GM18519 (cell line): ENCODE data around the gene WNT2B.

Source experiments
- ATAC-seq: cut with Tn5 transposase; IDR thresholded peaks from one replicate; pipeline ENCODE4 v1.9.1; 2021; ENCODE audit warnings: mild to moderate bottlenecking, moderate library complexity; ENCODE audit not compliant: unreplicated experiment, low FRiP score

Gene WNT2B

DNA sequence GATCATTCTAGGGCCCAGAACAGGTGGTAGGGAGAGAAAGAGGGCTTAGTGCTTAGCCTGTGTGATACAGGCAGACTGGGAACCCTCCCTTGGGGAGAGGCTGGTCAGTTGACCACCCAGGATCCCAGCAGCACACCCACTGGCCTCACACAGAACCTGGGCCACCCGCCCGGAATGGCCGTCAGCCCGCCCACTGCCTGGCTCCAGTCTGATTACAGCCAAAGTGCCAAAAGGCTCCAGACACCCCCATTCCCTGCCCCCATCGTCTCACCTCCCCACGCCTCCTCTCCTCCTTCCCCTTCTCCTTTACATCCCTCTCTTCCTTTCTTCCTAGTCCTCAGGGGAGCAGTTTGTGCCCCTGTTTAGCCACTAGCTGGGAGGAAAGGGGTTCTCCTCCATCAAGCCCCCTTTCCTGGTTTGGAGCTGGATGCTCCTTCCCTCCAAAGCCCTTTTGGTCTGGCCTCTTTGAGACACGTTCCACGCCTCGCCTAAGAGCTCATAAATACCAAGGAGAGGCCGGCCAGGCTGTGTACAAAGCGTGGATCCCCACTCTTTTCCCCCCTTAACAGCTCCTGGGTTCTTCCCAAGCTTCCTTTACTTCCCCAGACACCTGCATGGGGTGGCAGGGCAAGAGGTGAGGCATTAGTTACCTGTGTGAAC lies 4.6 kb upstream of the WNT2B start:
- ATAC-seq, result no peak

- ATAC-seq, result no peak
Observed at GRCh38 chr1:112504661-112505399, 3.9 kb upstream of the WNT2B start.

GRCh38 chr1:112505400-112505785 lies 3.4 kb upstream of the WNT2B start:
- ATAC-seq, result no peak

DNA sequence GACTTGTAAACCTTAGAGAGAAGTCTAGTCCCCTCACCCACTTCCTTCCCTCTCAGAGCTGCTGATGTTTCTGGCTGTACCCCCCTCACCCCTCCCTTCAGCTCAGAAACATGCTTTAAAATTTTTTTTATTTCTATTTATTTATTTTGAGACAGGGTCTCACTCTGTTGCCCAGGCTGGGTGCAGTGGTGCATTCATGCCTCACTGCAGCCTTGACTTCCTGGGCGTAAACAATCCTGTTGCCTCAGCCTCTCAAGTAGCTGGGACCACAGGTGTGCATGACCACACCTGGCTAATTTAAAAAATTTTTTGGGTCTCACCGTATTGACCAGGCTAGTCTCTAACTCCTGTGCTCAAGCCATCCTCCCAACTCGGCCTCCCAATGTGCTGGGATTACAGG lies 2.9 kb upstream of the WNT2B start:
- no peak for ATAC-seq

GRCh38 chr1:112506306-112506705 lies 2.5 kb upstream of the WNT2B start:
- no peak for ATAC-seq

DNA sequence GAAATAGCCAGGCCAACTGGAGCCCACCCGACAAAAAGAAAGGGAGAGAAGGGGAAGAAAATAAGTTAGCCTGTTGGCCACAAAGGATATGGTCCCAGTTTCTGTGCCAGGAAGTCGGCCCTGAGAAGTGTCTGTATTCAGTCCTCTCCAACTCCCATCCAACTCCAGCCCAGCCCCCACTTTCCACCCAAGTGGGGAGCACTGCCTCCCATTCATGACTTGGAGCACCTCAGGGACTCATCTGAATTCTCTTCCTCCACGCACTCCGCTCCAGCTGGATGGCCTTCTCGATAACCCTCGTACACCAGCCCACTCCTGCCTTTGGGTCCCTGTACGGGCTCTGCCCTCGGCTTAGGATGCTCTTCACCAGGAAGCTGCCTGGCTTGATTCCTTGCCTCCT lies 2.0 kb upstream of the WNT2B start:
- no peak for ATAC-seq

DNA sequence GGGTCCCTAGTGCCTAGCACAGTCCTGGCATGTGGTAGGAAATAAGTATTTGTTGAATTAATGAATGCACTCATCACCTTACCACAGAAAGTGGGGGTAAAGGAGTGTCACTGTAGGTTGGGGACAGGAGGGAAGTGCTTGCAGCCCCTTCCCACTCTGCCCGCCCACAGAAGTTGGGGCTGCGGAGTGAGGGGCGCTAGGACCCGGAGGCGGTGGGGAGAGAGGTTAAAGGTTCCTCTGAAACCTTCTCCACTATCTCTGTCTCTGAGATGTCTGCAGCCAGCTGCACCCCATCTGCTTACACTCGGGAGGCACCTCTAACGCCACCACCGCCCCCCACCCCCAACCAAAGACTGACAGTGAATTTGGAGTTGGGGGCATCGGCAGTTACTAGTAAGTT lies 1.4 kb upstream of the WNT2B start:
- ATAC-seq, result no peak

GRCh38 chr1:112507921-112508277 lies 866 bp upstream of the WNT2B start:
- no peak for ATAC-seq

DNA sequence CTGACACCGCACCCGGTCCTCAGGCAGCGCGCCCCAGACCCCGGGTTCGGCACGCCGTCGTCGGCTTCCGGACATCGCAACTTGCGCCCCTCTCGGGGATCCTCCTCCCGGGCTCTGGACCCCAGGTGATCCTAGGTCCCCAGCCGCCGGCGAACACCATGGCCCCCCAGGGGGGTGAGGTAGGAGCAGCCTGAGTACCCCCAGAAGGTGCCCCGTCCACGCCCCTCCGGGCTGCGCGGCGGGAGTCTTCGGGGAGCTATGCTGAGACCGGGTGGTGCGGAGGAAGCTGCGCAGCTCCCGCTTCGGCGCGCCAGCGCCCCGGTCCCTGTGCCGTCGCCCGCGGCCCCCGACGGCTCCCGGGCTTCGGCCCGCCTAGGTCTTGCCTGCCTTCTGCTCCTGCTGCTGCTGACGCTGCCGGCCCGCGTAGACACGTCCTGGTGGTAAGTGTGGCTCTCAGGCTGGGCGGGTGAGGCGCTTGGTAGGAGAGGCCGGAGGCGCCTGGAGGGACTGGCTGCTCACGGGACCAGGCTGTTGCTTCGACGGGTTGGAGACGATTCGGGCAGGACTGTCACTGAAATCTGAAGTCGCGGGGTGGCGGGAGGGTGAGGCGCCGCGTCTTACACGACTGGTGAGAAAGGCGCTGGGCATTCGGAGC lies 367 bp downstream of the WNT2B start:
- no peak for ATAC-seq

DNA sequence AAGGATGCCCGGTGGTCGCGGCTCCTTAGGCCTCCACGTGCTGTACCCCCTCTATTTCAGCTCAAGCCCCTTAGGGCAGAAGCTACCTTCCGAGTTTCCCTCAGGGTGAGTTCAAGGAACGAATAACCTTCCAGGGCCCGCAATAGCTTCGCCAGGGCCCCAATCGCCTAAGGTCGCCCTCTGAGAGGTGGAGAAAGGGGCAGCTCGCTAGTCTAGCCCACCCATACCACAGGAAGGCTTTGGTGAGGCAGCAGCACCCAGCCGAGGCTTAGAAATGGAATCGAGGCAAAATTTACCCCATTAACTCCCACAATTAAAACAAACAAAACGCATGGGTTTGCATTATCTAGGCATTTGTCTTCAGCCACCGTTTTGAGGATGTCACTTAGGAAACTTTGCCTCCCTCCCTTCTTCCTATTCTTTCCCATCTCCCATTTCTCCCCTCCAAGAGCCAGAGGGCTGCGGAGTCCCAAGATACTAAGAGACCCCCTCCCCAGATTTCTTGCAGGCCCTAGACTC lies 954 bp downstream of the WNT2B start:
- ATAC-seq, result no peak

DNA sequence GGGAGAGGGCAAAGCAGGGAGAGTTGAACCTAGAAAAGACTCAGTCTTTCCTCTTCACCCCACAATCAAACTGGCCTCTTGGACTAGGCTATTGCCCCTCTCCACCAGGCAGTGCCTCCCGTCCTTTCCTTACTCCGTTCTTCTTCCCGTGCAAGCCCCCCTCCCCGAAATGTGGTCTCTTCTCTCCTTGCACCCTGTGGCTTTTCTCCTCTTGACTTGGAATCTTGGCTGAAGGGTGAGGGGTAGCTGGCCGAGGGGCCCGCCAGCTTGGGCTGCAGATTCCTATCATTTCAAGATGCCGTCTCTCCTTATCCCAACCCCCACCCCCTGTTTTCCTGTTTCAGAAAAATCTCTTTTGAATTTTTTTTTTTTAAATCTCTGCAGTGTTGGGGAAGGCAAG lies 1.6 kb downstream of the WNT2B start:
- no peak for ATAC-seq

DNA sequence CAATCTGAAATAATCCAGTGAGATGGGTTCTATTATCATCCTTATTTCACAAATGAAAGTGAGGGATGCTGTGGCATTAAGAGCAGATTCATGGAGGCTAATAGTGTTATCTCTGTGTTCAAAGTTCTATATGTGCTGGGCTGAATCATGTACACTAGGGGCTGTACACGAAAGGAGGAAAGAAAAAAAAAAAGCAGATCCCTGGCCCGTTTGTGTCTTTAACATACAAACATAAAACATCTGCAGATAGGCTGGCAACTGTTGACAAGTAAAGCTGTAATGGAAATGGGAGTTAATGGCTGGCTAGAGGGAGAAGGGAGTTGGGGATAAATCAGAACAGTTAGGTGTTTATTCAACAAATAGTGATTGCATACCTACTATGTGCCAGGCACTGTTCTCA lies 3.1 kb downstream of the WNT2B start:
- ATAC-seq, result no peak

DNA sequence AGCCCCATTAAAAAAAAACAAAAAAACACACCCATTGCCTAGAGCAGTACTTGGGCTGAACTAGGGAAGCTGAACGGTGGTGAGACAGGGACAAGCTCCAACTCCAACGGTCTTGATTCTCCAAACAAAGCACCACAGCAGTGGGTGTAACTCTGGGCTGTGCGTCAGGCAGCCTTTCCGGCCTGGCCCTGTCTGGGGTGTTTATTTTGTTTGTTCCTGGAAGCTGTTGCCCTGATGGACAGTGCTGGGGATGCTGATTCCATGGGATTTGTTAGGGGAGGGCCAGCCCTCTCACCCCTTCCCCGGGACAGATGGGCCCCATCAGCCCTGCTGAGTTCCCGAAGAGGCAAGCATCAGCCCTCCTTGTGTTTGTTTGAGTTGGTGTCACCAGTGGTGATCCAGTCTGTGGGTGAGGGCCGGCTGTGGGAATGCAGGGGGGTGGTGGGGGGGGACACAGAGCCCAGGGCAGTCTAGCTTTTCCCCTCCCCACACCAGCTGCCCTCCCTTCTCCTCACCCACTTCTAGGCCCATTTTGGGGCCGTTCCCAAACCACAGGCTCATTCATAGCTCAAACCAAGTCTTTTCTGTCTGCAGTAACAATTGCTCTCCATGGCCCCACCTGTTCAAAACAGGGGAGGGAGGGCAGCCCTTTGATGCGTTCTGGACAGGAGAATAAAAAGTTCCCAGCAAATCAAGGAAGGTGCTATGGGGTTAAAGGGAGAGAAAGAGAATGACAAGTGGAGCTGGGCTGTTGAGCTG lies 4.5 kb downstream of the WNT2B start:
- no peak for ATAC-seq

GRCh38 chr1:112514901-112515300 lies 6.1 kb downstream of the WNT2B start:
- ATAC-seq, result no peak

DNA sequence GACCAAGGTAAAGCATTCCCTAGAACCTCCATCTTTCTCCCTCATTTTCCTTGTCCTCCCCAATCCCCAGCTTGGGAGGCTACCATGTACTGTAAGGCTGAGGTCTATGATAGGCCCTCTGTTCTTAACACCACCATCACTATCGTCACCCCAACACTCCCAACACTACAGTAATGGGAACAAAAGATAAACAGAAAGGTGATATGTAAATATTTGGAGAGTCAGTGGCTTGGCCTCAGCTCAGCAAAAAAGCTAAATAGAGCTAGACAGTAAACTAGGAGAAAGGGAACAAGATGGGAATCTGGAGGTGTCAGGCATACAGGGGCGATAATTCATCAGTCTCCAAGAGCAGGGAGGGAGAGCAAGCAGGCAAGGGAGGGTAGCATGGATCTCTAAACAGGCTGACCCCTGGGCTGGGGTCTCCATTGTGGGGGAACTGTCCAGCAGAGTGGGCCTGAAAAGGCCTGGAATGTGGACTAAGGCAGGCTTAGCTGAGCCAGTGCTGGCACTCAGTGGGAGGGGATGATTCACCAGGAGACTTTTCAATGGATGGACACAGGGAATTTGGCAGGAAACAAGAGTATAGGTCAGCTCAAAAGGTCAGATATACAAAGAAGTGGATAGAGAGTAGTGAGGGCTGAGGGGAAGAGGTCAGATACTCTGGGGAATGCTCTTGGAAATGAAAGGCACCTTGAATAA lies 6.7 kb downstream of the WNT2B start:
- ATAC-seq, result no peak

DNA sequence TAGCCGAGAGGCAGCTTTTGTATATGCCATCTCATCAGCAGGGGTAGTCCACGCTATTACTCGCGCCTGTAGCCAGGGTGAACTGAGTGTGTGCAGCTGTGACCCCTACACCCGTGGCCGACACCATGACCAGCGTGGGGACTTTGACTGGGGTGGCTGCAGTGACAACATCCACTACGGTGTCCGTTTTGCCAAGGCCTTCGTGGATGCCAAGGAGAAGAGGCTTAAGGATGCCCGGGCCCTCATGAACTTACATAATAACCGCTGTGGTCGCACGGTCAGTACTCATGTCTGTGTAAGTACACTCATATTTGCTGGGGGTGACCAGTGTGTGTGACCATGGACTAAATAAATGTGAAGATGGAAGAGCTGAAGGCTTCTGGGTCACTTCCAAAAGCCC lies 7.4 kb downstream of the WNT2B start:
- ATAC-seq, result no peak

- ATAC-seq, result no peak
Observed at GRCh38 chr1:112517231-112517630, 8.5 kb downstream of the WNT2B start.

DNA sequence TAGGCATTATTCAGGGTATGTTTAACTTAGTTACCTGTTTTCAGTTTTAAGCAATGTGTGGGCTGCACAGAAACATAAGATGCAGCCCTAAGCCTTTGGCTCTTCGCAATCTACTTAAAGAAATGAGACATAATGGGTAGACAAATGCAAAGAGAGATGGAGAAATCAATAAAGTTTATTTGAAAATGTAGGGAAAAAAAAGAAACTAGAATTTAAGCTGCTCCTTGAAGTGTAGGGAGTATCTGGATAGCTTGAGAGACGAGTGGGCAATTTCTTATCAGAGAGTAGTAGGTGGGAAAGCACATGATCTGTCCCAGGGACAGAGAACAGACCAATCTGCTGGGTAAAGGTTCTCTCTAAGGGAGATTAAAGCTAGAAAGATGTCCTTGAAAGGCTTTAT lies 8.9 kb downstream of the WNT2B start:
- ATAC-seq, result no peak

GRCh38 chr1:112518186-112518585 lies 9.4 kb downstream of the WNT2B start:
- no peak for ATAC-seq

DNA sequence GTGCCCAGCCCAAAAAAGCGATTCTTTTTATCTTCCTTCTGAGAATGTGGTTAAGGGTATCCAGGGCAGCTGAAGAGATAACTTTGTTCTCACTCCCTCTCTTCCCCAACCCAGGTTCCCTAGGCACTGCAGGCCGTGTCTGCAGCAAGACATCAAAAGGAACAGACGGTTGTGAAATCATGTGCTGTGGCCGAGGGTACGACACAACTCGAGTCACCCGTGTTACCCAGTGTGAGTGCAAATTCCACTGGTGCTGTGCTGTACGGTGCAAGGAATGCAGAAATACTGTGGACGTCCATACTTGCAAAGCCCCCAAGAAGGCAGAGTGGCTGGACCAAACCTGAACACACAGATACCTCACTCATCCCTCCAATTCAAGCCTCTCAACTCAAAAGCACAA lies 11.4 kb downstream of the WNT2B start:
- no peak for ATAC-seq
